ENCODE results near the gene GJA3.

GJA3 gene

GRCh38 chr13:20150561-20150960, 10.3 kb downstream of the GJA3 start:
- DNase-seq: no peak

DNA sequence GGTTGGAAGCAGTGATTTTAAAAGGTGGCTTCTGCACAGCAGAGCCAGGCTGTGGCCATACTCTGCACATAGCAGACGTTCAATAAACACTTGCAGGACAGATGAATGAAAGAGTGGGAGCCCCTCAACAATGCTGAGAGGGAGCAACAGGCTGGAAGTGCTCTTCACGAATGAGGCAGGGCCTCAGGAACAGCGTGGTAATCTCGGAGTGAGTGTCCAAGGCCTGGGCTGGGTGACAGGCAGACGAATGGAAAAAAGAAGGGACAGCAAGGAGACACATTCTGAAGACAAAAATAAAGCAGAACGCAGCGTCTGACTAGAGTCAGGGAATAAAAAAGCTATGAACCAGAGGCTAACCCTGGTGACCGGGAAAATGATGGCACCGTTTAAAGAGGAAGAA, 11.1 kb downstream of the GJA3 start:
- no peak for DNase-seq

DNA sequence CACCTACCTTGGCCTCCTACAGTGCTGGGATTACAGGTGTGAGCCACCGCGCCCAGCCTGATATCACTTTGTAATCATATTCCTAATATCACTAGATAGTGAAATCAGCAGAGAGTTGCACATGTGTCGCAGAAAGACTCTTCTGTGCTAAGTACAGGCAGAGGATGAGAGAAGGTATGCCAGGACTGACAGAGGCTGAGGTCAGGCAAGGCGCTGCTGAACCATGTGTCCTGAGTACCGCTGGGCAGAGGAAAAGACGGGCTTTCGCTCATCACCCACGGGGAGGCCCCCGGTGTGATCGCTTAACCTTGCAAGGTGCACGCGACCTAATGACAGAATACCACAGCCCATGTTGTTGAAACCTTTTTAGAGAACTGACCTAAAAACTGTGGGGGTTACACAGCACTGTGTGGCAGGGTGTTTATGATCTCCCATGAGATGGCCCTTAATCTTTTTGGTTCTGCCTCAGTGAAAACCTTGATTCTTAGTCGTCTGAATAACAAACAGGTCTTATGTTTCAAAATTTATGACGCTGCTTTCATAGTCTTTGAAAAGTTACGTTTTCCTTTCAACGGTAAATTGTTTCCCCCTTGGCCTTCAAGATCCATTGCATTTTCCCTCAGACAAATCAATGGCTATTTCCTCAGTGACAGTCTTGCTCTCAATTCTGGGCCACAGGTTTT, 12.2 kb downstream of the GJA3 start:
- no peak for DNase-seq

GRCh38 chr13:20146381-20146780, 14.5 kb downstream of the GJA3 start:
- DNase-seq: no peak

DNA sequence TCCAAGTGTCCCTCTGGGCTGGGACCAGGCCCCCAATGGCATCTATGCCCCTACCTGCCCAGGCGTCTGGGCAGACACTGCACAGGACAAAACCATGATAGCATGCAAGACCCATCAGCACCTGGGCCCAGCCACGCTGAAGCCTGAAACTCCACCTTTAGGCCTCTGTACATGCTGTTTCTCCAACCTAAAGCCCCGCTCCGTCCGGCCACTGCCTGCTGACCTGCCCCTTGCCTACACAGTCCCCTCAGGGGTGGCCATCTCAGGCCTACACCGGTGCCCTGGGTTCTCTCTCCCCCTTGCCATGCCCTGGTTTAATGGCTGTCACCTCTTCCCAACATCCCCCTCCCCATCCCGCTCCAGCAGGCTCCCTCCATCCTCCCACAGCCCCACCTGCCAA, 15.3 kb downstream of the GJA3 start:
- DNase-seq: no peak

DNA sequence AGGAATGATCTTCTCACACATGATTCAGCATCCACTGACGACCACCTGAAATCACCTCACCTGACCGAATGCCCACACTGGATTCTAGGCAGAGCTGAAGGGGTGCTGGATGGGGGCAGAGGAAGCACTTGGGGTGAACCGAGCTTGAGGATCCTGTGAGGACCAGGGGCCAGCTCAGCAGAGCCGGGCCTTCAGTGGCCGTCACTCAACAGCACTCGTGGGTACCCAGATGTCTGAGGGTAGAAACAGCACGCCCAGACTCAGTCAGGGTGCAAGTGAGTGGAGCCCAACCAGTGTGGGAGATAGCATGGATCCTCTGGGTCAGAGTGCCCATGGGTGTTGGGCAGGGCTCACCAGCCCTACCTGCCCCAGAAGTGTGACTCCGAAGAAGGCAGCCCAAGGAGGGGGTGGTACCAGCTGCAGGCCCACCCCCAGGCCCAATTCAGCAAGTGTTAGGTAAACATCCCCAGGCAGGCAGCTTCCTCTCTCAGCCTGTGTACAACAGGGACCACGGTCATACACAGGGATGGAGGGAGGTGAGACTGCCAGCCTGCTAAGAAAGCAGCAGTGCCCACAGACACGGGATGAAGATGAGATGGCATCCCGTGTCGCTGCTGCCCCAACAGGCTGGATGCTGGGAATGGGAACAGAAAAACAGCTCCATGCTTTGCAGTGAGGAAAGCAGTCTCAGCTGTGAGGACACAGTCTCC, 16.6 kb downstream of the GJA3 start:
- no peak for DNase-seq

- no peak for DNase-seq
Observed at GRCh38 chr13:20142927-20143480, 17.8 kb downstream of the GJA3 start.

GRCh38 chr13:20142023-20142926, 18.6 kb downstream of the GJA3 start:
- peak; percentile 67 for DNase-seq

DNA sequence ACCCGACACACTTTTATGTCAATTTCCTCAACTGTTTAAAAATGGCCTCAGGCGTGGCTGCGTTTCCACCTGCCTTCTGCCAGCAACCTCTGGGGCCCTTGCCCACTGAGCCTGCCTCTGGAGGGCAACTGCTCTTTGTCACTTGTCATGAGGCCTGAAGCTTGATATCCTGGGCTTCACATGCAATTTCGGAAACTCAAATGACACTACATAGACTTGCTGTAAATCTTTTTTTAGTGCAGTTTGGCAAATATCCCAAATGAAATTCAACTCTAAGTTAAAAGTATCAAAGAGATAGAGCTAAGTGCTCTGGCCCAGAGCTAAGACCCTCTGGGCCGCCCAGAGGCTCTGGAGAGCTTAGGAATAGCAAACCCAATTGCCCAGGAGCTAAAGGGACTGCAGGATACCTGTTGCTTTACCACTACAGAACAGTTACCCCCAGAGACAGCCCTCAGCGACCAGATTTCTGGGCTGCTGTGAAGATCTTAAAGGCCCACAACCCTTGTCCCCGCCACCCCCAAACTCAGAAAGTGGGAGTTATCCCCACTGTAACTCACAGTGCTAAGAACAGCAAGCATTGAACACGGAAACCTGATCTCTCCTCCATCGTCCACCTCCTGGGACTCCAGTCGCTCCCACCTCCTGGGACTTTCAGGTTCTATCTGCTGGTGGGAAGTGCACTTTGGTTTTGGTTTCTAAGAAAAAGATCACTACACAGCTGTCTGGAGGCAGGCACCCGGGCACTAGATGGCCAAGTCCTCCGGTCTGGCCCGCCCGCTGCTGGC, 19.4 kb downstream of the GJA3 start:
- DNase-seq: no peak

GRCh38 chr13:20140487-20140886, 20.4 kb downstream of the GJA3 start:
- no peak for DNase-seq

DNA sequence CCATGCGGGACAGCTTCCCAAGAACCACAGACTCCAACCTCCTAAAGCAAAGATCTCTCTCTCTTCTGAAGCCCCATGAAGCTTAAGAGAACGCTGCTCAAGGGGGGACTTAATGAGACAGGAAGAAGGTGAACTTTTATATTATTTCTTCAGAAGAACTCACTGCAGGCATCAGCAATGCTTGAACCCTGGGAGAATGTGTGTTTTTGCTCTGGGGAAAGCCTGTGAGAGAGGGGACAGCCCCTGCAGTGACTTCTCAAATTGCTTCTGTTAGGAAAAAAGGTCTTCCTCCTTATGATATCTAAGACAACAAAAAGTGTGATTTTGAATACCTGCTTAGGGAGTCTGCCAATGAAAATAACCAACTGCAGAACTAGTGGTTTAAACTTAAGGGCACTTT, 23.0 kb downstream of the GJA3 start:
- no peak for DNase-seq

GRCh38 chr13:20136781-20137703, 23.8 kb downstream of the GJA3 start:
- no peak for DNase-seq

DNA sequence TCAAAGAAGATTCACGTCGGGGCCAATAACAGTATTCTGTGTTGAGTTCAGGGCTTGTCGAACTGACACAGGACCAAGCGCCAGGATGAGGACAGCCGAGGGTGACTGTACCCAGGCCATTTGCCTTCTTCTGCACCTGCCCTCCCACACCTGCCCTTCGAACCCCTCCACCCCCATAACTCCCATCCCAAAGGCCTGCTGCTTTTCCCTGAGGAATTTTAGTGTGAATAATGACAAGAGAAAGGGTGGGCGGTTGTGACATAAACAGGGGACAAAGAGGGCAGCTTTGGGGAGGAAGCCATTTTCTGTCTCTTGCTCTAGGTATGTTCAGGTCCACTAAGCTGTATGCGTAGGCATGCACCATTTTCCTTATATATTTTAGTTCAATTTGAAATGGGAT, 26.1 kb downstream of the GJA3 start:
- DNase-seq: no peak

DNA sequence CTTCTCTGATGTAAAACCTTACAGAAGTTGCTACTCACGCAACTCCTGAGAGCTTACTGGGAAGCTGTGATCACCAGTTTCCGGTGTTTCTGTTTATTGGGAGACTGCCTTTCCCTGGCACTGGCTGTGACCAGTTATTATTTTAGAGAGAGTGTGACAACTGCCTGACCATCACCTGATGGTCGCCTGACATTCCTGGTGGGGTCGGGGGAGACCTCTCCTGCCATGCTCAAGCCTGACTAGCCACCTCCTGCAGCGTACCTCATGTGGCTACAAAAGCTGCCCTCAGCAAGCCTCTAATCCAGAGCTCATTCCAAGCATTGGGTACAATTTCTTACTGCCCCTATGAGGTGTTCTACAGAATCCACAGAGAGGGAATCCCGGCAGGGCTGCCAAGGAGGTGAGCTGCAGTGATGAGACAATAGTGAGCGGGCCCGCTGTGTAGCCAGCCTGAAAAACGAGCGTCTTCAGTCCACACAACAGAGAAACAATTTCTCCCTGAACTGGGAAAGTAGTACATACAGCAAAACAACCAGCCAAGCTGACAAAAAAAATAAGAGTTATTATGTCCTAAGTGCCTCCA, 28.7 kb downstream of the GJA3 start:
- DNase-seq: no peak

GRCh38 chr13:20131057-20131832, 29.6 kb downstream of the GJA3 start:
- no peak for DNase-seq

GRCh38 chr13:20130652-20131051, 30.2 kb downstream of the GJA3 start:
- DNase-seq: no peak

DNA sequence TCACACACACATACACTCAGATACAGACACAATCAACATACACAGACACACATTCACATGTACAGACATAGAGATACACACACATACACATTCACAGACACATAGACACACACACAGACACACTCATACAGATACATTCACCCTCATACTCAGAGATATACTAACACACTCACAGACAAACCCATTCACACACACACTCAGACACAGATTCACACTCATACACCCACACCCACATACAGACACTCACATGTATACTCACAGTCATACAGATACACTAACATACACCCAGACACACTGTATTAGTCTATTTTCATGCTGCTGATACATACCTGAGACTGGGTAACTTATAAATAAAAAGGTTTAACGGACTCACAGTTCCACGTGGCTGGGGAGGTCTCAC, 30.8 kb downstream of the GJA3 start:
- no peak for DNase-seq

- DNase-seq: no peak
Observed at GRCh38 chr13:20129076-20129475, 31.8 kb downstream of the GJA3 start.

DNA sequence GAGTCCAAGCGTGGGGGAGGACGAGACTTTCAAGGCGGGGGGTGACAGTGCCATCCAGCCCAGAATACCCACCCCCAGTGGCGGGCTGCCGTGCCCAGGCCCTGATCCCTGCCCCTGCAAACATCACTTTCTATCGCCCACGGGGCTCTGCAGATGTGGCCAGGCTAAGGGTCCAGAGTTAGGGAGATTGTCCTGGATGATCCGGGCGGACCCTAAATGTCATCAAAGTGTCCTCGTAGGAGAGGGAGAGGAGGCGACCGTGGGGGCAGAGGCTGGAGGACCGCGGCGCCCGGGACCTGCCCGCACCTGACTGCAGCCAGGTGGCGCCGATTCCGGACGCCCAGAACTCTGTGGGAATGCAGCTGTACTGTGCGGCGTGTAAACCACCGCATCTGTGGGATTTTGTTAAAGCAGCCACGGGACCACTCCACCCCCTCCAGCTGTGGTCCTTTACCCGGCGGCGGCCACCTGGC, 32.4 kb downstream of the GJA3 start:
- peak; percentile 48 for DNase-seq
